ENCODE data around the gene GPR61. TPM values are rescaled to one million over a fixed set of nuclear protein-coding genes. Genes with fewer than 3 reads are reported as not detected.
A peak's percentile ranks its signal among the peaks of the same experiment; 100 is the strongest.

Gene GPR61
- total and polyA plus RNA-seq, 11 donors: 0.08 to 0.72 (median 0.16) TPM; not detected in 4

DNA sequence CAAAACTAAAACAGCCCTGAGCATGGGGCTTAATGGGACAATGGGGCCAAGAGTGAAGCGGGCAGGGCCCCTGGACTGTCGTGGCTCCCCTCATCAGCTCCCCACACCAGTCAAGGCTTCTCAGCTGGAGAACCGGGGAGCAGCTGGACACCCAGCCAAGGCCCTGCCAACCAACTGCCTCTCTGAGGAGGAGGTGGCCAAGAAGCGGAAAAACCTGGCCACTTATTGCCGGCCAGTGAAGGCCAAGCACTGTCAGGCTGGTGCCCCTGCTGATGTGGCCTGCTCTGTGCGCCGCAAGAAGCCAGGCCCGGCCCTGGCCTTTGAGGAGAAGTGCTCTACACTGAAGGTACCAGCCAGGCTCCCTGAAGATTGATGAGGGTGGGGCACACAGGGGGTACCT is 48.3 kb upstream of the GPR61 start:
- H3K4me3 ChIP-seq: no peak overlapping the region
- no peaks in the 10 kb centered on the region for H3K9me3 ChIP-seq
- ATAC-seq (no peak), DNase-seq (no peak)
- H3K27me3 ChIP-seq: no peaks in the 10 kb centered on the region
- 89 to 95% (median 94%) methylated on average over 6 to 8 of the region's 8 CpGs for WGBS, 4 donors
- peaks cover 0 to 30% (median 19%) of the 10 kb centered on the region in 12 donors for H3K4me1 ChIP-seq
- H3K27ac ChIP-seq: peak overlapping the region in 1 of 12 donors; percentile 7
- H3K36me3 ChIP-seq: peaks cover 0 to 31% (median 15%) of the 10 kb centered on the region in 9 donors
- TF ChIP-seq POLR2A (IDR thresholded peaks at IDR 0.05): no peak
- TF ChIP-seq, protein P1, sequence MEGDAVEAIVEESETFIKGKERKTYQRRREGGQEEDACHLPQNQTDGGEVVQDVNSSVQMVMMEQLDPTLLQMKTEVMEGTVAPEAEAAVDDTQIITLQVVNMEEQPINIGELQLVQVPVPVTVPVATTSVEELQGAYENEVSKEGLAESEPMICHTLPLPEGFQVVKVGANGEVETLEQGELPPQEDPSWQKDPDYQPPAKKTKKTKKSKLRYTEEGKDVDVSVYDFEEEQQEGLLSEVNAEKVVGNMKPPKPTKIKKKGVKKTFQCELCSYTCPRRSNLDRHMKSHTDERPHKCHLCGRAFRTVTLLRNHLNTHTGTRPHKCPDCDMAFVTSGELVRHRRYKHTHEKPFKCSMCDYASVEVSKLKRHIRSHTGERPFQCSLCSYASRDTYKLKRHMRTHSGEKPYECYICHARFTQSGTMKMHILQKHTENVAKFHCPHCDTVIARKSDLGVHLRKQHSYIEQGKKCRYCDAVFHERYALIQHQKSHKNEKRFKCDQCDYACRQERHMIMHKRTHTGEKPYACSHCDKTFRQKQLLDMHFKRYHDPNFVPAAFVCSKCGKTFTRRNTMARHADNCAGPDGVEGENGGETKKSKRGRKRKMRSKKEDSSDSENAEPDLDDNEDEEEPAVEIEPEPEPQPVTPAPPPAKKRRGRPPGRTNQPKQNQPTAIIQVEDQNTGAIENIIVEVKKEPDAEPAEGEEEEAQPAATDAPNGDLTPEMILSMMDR (IDR thresholded peaks at IDR 0.05): no peak
- intact Hi-C loops (cut with DNase I): loop anchor here in 5 of 10 donors (2.0 kb wide), 2 partner anchors 39 to 41 kb away; no protein-coding TSS in a partner anchor

GRCh38 chr1:109492779-109493178 is 46.9 kb upstream of the GPR61 start:
- H3K27me3 ChIP-seq: no peaks in the 10 kb centered on the region
- intact Hi-C loops (cut with DNase I): loop anchor here in 2 of 10 donors (1.0 to 2.0 kb wide), 2 partner anchors 38 to 40 kb away; no protein-coding TSS in a partner anchor
- peaks cover 0 to 30% (median 19%) of the 10 kb centered on the region in 12 donors for H3K4me1 ChIP-seq
- TF ChIP-seq, protein P1 (IDR thresholded peaks at IDR 0.05): no peak
- 51 to 66% (median 60%) methylated on average over 4 of the region's 4 CpGs for WGBS, 4 donors
- H3K9me3 ChIP-seq: no peaks in the 10 kb centered on the region
- H3K36me3 ChIP-seq: peaks cover 0 to 42% (median 28%) of the 10 kb centered on the region in 9 donors
- H3K27ac ChIP-seq: no peak overlapping the region
- ATAC-seq: no peak
- no peak for DNase-seq
- no peak overlapping the region for H3K4me3 ChIP-seq

GRCh38 chr1:109493227-109493626 is 46.4 kb upstream of the GPR61 start:
- H3K9me3 ChIP-seq: no peaks in the 10 kb centered on the region
- peaks cover 0 to 43% (median 31%) of the 10 kb centered on the region in 9 donors for H3K36me3 ChIP-seq
- H3K4me3 ChIP-seq: peak overlapping the region in 6 of 12 donors; percentile 67 to 98 (median 83)
- TF ChIP-seq, protein P1 (IDR thresholded peaks at IDR 0.05): no peak
- TF ChIP-seq POLR2A (IDR thresholded peaks at IDR 0.05): no peak
- peak overlapping the region in 8 of 12 donors; percentile 36 to 85 (median 78) for H3K27ac ChIP-seq
- 60 to 76% (median 67%) methylated on average over 4 of the region's 4 CpGs for WGBS, 4 donors
- peaks cover 0 to 33% (median 19%) of the 10 kb centered on the region in 12 donors for H3K4me1 ChIP-seq
- ATAC-seq (no peak), DNase-seq (no peak)
- intact Hi-C loops (cut with DNase I): loop anchor here in 1 of 10 donors (2.0 kb wide), 1 partner anchor 38 kb away; no protein-coding TSS in a partner anchor
- H3K27me3 ChIP-seq: no peaks in the 10 kb centered on the region

DNA sequence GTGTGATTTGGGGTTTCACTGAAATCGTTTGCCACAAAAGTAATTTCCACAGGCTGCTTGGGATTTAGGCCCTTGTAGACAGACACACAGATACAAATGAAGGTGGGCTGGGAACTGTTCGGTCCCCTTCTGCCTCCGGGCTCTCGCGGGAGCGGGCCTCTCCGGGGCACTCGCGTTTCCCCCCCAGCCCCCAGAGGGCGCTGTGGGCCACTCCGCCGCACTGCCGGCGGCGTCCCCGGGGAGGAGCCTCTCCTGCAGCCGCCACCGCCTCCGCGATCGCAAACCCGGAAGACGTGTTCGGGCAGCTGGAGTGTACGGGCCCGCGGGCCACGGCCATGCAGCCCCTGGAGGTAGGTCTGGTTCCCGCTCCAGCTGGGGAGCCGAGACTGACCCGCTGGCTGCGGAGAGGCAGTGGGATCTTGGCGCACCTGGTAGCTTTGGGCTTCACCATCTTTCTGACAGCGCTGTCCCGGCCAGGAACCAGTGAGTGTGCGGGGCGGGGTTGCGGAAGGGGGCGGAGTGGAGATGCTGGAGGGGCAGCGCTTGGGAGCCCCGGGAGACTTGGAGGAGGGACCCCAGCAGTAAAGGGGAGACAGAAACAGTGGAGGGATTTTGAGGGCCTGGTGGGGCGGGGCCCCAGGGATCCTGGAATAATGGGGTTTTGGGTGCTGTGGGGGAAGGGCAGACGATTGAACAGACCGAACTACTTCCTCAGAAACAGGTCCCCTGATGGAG is 45.7 kb upstream of the GPR61 start, which contains the start of gene CYB561D1:
Gene CYB561D1 (plus strand): TSS at position 290 of the 735 bp plus-strand sequence. CDS start 46 bp downstream, at position 336.
- Histone ChIP-seq H3K4me3 (peak within 1 kb of the TSS; percentile 52 to 98 (median 83)), H3K9me3 (no peaks in the 10 kb centered on the region), H3K36me3 (peaks cover 0 to 40% (median 28%) of the 10 kb centered on the region in 9 donors), H3K4me1 (peaks cover 0 to 38% (median 21%) of the 10 kb centered on the region in 12 donors), H3K27ac (peak within 1 kb of the TSS in 11 of 12 donors; percentile 57 to 86 (median 79)), H3K27me3 (no peaks in the 10 kb centered on the region)
- DNase-seq: peak; percentile 89 to 95 (median 90)
- TF ChIP-seq, protein P1 (IDR thresholded peaks at IDR 0.05): peak; percentile 86 to 99 (median 97)
- TF ChIP-seq POLR2A (IDR thresholded peaks at IDR 0.05): peak in 1 of 2 donors; percentile 57
- peak; percentile 77 to 92 (median 90) for ATAC-seq
- WGBS, 4 donors: 0 to 1% (median 0%) methylated on average over 31 to 44 of the region's 44 CpGs
- intact Hi-C loops (cut with DNase I): loop anchor here in 2 of 10 donors (2.0 kb wide), 2 partner anchors 37 to 39 kb away; no protein-coding TSS in a partner anchor

All from heart left ventricle (tissue), 16 donors.